Astrocyte (in vitro differentiated cells and primary cell): ENCODE measurements around the gene ASB3.
"Not testable (repeated sequence)": the region's sequence is repeated elsewhere in the genome, so short reads cannot be mapped to it uniquely, and the experiment has no call there.

Experiments used
- EZH2 ChIP-seq: IDR thresholded peaks from 2 replicates; pipeline ENCODE4 v1.6.1; 2012; ENCODE audit warnings: mild to moderate bottlenecking, low read length, inconsistent platforms; ENCODE audit not compliant: insufficient read depth
- TF ChIP-seq, protein P1 (sequence below): IDR thresholded peaks from 2 replicates; pipeline ENCODE4 v1.5.1; 2011; ENCODE audit warnings: low read depth, mild to moderate bottlenecking, inconsistent platforms, low read length, moderate library complexity; ENCODE audit not compliant: insufficient read depth

DNA sequence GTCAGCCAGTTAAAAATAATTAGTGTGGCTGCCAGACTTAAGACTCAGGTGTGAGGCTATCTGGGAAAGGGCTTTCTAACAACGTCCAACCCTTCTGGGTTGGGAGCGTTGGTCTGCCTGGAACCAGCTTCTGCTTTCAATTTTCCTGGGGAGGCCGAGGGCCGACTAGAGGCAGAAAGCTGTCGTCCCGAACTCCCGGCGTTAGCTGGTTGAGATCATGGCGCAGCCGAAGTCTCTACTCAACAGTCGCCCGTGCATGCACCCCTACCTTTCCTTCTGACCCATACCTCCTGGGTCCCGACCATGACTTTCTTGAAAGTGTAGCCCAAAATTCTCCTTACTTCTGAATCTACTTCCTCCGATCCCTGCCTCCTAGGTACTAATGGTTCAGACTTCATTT lies 29.5 kb downstream of the ASB3 start:
- TF ChIP-seq, protein P1, sequence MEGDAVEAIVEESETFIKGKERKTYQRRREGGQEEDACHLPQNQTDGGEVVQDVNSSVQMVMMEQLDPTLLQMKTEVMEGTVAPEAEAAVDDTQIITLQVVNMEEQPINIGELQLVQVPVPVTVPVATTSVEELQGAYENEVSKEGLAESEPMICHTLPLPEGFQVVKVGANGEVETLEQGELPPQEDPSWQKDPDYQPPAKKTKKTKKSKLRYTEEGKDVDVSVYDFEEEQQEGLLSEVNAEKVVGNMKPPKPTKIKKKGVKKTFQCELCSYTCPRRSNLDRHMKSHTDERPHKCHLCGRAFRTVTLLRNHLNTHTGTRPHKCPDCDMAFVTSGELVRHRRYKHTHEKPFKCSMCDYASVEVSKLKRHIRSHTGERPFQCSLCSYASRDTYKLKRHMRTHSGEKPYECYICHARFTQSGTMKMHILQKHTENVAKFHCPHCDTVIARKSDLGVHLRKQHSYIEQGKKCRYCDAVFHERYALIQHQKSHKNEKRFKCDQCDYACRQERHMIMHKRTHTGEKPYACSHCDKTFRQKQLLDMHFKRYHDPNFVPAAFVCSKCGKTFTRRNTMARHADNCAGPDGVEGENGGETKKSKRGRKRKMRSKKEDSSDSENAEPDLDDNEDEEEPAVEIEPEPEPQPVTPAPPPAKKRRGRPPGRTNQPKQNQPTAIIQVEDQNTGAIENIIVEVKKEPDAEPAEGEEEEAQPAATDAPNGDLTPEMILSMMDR = not testable (repeated sequence)
- not testable (repeated sequence) for TF ChIP-seq EZH2
